NCI-H146 treated with DMSO at 0.1 percent for 48 hours (cell line): Measurements from ENCODE around the gene PTPRG.

ENCODE experiments used
- DNase-seq: peaks from one replicate; lab custom pipeline; 2025; ENCODE audit not compliant: unreplicated experiment; lab: John Stamatoyannopoulos, UW

Gene PTPRG

GRCh38 chr3:61562042-61562720 lies 810 bp downstream of the PTPRG start:
- DNase-seq = no peak

- no peak for DNase-seq
Observed at GRCh38 chr3:61562721-61563312, 1.4 kb downstream of the PTPRG start.

GRCh38 chr3:61563313-61564271 lies 2.2 kb downstream of the PTPRG start:
- DNase-seq = no peak

- DNase-seq = no peak
Observed at GRCh38 chr3:61564395-61565059, 3.2 kb downstream of the PTPRG start.

GRCh38 chr3:61565569-61565968 lies 4.2 kb downstream of the PTPRG start:
- DNase-seq = no peak

GRCh38 chr3:61568127-61568526 lies 6.8 kb downstream of the PTPRG start:
- no peak for DNase-seq

- DNase-seq = no peak
Observed at GRCh38 chr3:61569856-61570580, 8.6 kb downstream of the PTPRG start.

- no peak for DNase-seq
Observed at GRCh38 chr3:61570813-61571212, 9.4 kb downstream of the PTPRG start.

GRCh38 chr3:61571516-61572336 lies 10.4 kb downstream of the PTPRG start:
- no peak for DNase-seq

- DNase-seq = no peak
Observed at GRCh38 chr3:61572879-61573278, 11.5 kb downstream of the PTPRG start.

GRCh38 chr3:61573441-61573840 lies 12.1 kb downstream of the PTPRG start:
- no peak for DNase-seq

- no peak for DNase-seq
Observed at GRCh38 chr3:61574854-61575253, 13.5 kb downstream of the PTPRG start.

- DNase-seq = no peak
Observed at GRCh38 chr3:61575893-61576292, 14.5 kb downstream of the PTPRG start.

GRCh38 chr3:61577760-61578159 lies 16.4 kb downstream of the PTPRG start:
- no peak for DNase-seq

GRCh38 chr3:61578667-61579367 lies 17.4 kb downstream of the PTPRG start:
- no peak for DNase-seq

GRCh38 chr3:61579685-61580084 lies 18.3 kb downstream of the PTPRG start:
- no peak for DNase-seq

GRCh38 chr3:61580982-61581643 lies 19.7 kb downstream of the PTPRG start:
- no peak for DNase-seq

- DNase-seq = no peak
Observed at GRCh38 chr3:61582287-61582686, 20.9 kb downstream of the PTPRG start.

GRCh38 chr3:61582846-61583245 lies 21.5 kb downstream of the PTPRG start:
- no peak for DNase-seq
